ENCODE measurements around the gene ZCCHC18. TPM values are rescaled to one million over a fixed set of nuclear protein-coding genes. Genes with fewer than 3 reads are reported as not detected.
A peak's percentile ranks its signal among the peaks of the same experiment; 100 is the strongest.

The ZCCHC18 gene
- polyA plus RNA-seq, 10 donors, result 1.7 to 4.0 (median 2.5) TPM

- no peak for DNase-seq
These were observed 14.5 kb downstream of the ZCCHC18 start for GRCh38 chrX:104126856-104127255.

- no peak for DNase-seq
These were observed 18.5 kb downstream of the ZCCHC18 start for GRCh38 chrX:104130808-104131207.

DNA sequence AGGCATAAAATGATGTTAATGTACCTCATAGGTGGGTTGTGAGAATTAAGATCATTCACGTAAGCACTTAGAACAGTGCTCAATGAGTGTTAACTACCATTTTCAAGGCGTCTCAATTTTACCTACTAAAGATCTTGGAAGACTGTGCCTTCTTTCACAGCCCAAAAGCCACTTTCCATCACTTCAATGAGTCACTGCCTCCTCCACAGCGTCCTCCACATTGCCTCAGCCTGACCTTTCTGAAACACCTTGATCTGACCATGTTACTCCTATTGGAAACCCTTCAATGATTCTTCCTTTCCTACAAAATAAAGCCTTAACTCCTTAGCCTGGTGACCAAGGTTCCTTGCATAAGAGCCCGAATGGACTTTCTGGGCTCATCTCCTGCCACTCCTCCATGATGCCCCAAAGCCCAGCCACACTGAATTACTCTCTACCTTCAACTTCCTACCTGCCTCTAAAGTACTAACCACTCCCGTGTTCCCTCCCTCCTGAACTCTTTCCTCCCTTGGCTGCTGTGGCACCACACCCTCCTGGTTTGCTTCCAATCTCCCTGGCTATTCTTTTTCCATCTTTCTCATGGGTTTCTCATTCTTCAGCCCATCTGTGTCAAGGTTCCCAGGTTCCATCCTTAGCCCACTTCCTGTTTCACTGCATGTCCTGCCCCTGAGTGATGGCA, 22.4 kb downstream of the ZCCHC18 start:
- no peak for DNase-seq

DNA sequence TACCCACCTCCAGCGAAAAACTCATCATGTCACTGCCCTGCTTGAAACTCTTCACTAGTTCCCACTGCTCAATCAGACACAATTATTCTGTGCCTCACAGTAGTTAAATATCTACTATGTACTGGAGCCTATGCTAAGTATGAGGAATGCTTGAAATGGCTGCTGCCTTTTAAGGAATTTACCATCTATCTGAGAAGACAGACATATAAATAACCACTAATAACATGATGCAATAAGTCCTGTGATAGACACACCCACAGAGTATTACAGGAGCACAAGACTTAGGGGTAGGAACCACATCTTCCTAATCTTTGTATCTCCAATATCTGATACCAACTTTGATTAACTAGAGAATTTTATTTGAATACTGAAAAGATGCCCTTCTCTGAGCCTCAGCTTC, 23.4 kb downstream of the ZCCHC18 start:
- no peak for DNase-seq

DNA sequence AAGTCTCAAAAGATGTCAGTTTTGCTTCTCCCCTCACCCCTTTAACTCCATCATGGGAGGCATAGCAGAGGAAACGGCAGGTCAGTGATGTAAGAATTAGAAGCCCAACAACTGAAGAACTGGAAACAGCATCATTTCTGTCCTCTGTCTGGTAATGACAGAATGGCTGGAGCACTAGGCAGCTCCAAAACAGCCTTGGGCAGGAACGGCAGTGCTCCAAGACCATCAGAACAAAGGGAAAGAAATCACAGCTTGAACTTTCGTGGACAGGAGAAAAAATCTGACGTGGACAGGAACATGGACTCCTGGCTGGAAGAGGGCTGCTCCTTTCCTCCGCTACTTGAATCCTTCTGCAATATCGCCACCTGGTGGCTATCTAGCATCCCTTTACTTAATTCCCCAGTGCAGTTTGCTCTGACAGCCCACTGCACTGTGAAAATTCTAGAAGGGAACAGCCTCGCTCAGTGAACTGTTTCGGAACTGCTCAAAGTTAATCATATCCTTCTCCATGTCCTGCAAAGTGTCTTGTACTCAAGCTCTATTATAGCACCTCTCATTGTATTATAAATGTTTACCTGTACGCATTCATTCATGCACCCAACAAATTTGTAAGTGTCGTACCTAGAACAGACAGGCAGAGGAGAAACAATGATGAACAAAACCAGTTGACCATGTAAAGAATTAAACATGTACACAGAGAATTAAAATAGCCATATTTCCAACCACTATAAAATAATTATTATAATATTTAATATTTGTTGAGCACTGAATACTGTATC, 24.1 kb downstream of the ZCCHC18 start:
- DNase-seq, result peak; percentile 78 to 92 (median 84)

- DNase-seq, result no peak
These were observed 25.2 kb downstream of the ZCCHC18 start for GRCh38 chrX:104137496-104137895.

DNA sequence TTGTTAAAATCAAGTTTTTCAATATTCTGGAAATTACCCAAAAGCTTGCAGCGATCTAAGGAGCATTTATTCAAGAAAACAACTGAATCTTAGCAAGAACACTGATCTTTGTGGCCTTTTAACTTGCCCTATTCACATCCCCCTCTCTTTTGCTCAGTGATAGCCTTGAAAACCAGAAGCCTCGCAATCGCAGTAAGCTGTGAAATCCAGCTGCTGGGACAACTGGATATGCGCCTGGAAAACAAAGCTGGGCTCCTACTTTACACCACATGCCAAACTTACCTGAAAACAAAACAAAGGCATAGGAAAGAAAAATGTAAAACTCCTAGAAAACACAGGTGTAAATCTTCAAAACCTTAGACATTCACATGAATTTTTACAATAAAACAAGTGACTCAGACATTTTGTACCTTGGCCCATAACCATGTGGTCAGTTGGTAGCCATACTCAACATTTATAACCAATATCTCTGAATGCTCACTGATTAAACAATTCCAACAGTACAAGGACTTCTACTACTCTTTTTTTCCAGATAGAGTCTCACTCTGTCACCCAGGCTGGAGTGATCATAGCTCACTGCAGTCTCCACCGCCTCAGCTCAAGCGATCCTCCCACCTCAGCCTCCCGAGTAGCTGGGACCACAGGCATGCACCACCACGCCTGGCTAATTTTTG, 28.9 kb downstream of the ZCCHC18 start:
- no peak for DNase-seq

- no peak for DNase-seq
These were observed 38.7 kb downstream of the ZCCHC18 start for GRCh38 chrX:104151037-104151436.

- peak; percentile 76 to 94 (median 83) for DNase-seq
These were observed 44.6 kb downstream of the ZCCHC18 start, which contains the start of gene SLC25A53 for GRCh38 chrX:104156630-104157529. Gene SLC25A53 (minus strand): TSS chrX:104157009. CDS start chrX:104105257, 51,752 bp downstream.

Other genes with a start within 250 kb of the ZCCHC18 start
- 10 to 100 TPM in 6 of 10 donors, 1 to 10 TPM in 4; 8.5 to 14.5 (median 10.6) TPM for gene TMSB15B, start 149.9 kb upstream of the ZCCHC18 start, polyA plus RNA-seq (ENCODE audit: insufficient read length in 10 of 10)
- not detected for gene H2BW1, start 98.8 kb upstream of the ZCCHC18 start, polyA plus RNA-seq (ENCODE audit: insufficient read length in 10 of 10)
- gene H2BW2, start 72.6 kb upstream of the ZCCHC18 start, polyA plus RNA-seq (ENCODE audit: insufficient read length in 10 of 10), result under 1 TPM; 0.21 to 0.71 (median 0.41) TPM
- 1 to 10 TPM; 3.1 to 8.8 (median 5.2) TPM for gene TMSB15C, start 36.3 kb upstream of the ZCCHC18 start, polyA plus RNA-seq (ENCODE audit: insufficient read length in 10 of 10)
- gene SLC25A53, start 44.5 kb downstream of the ZCCHC18 start, polyA plus RNA-seq (ENCODE audit: insufficient read length in 10 of 10), result 1 to 10 TPM; 5.0 to 8.3 (median 6.7) TPM
- 10 to 100 TPM; 12.2 to 19.1 (median 15.3) TPM for gene FAM199X, start 53.9 kb downstream of the ZCCHC18 start, polyA plus RNA-seq (ENCODE audit: insufficient read length in 10 of 10)
- gene ESX1, start 142.4 kb downstream of the ZCCHC18 start, polyA plus RNA-seq (ENCODE audit: insufficient read length in 10 of 10), result under 1 TPM in 2 of 10 donors, not detected in 8; 0.08 to 0.14 TPM

Data from muscle of back (tissue), 11 donors.